ENCODE results near the gene CHST9.

CHST9 gene

GRCh38 chr18:27130065-27130630 lies 55.0 kb downstream of the CHST9 start:
- POLR2A ChIA-PET (ENCODE audit: low non-redundant PET) = no interaction called here
- H3K27ac ChIP-seq = no peak overlapping the region
- no peak for DNase-seq (ENCODE audit: low spot score)
- CTCF ChIA-PET = no interaction called here
- no peak for TF ChIP-seq CTCF (conservative IDR thresholded peaks at IDR 0.05; ENCODE audit: low read depth)

GRCh38 chr18:27124196-27124595 lies 60.9 kb downstream of the CHST9 start:
- CTCF ChIA-PET = no interaction called here
- DNase-seq (ENCODE audit: low spot score) = no peak
- POLR2A ChIA-PET (ENCODE audit: low non-redundant PET) = no interaction called here
- no peak overlapping the region for H3K27ac ChIP-seq
- no peak for TF ChIP-seq CTCF (conservative IDR thresholded peaks at IDR 0.05; ENCODE audit: low read depth)

GRCh38 chr18:27121108-27121507 lies 64.0 kb downstream of the CHST9 start:
- ChIA-PET CTCF (no interaction called here), POLR2A (ENCODE audit: low non-redundant PET) (no interaction called here)
- no peak for DNase-seq (ENCODE audit: low spot score)
- no peak for TF ChIP-seq CTCF (conservative IDR thresholded peaks at IDR 0.05; ENCODE audit: low read depth)
- no peak overlapping the region for H3K27ac ChIP-seq

- no peak overlapping the region for H3K27ac ChIP-seq
- ChIA-PET CTCF (no interaction called here), POLR2A (ENCODE audit: low non-redundant PET) (no interaction called here)
- TF ChIP-seq CTCF (conservative IDR thresholded peaks at IDR 0.05; ENCODE audit: low read depth) = no peak
- DNase-seq (ENCODE audit: low spot score) = no peak
Observed at GRCh38 chr18:27120246-27120645, 64.9 kb downstream of the CHST9 start.

- TF ChIP-seq CTCF (conservative IDR thresholded peaks at IDR 0.05; ENCODE audit: low read depth) = no peak
- CTCF ChIA-PET = no interaction called here
Observed at GRCh38 chr18:27118973-27119372, 66.1 kb downstream of the CHST9 start.

GRCh38 chr18:27114842-27115241 lies 70.3 kb downstream of the CHST9 start:
- ChIA-PET CTCF (no interaction called here), POLR2A (ENCODE audit: low non-redundant PET) (no interaction called here)
- no peak for TF ChIP-seq CTCF (conservative IDR thresholded peaks at IDR 0.05; ENCODE audit: low read depth)
- H3K27ac ChIP-seq = no peak overlapping the region
- DNase-seq (ENCODE audit: low spot score) = no peak

More at GRCh38 chr18:27118973-27119372, 66.1 kb downstream of the CHST9 start:
- no peak for DNase-seq (ENCODE audit: low spot score)
- POLR2A ChIA-PET (ENCODE audit: low non-redundant PET) = no interaction called here
- H3K27ac ChIP-seq = no peak overlapping the region

GRCh38 chr18:27113358-27113757 lies 71.8 kb downstream of the CHST9 start:
- H3K27ac ChIP-seq = no peak overlapping the region
- CTCF ChIA-PET = interaction anchor here (0.5 kb wide), 1 partner anchor 726 kb away, joined by 6 read pairs; no protein-coding TSS in a partner anchor
- DNase-seq (ENCODE audit: low spot score) = no peak
- POLR2A ChIA-PET (ENCODE audit: low non-redundant PET) = no interaction called here
- no peak for TF ChIP-seq CTCF (conservative IDR thresholded peaks at IDR 0.05; ENCODE audit: low read depth)

All from RWPE1 (cell line).